ENCODE results near the gene ABCD4. TPM values are rescaled to one million over a fixed set of nuclear protein-coding genes. Genes with fewer than 3 reads are reported as not detected.

ABCD4 gene
- total and polyA plus RNA-seq, 8 donors, result 37.0 to 136 (median 118) TPM

DNA sequence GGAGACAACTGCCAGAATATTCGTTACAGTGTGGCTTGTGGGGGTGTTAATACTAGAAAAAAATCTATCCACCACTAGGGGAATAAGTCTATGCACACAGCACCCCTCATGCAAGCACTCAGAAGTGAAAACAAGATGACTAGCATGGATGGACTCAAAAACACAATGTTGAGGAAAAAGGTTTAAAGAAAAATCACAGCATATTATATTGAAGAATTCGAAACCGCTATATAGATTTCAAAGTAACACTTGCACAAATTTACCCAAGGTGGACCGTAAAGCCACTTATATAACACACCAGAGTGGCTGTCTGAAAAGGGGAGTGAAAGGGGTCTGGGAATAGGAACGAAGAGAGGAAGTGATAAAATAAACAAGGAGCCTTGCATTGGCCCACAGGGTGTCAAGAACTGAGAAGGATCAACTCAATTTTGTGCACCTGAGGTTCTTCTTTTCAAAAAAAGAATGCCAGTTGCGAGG lies 544 bp downstream of the ABCD4 start:
- H3K4me3 ChIP-seq, result peak overlapping the region; percentile 83 to 93
- H3K4me1 ChIP-seq, result peaks cover 8 to 48% of the 10 kb centered on the region in 2 donors
- TF ChIP-seq, protein P1, sequence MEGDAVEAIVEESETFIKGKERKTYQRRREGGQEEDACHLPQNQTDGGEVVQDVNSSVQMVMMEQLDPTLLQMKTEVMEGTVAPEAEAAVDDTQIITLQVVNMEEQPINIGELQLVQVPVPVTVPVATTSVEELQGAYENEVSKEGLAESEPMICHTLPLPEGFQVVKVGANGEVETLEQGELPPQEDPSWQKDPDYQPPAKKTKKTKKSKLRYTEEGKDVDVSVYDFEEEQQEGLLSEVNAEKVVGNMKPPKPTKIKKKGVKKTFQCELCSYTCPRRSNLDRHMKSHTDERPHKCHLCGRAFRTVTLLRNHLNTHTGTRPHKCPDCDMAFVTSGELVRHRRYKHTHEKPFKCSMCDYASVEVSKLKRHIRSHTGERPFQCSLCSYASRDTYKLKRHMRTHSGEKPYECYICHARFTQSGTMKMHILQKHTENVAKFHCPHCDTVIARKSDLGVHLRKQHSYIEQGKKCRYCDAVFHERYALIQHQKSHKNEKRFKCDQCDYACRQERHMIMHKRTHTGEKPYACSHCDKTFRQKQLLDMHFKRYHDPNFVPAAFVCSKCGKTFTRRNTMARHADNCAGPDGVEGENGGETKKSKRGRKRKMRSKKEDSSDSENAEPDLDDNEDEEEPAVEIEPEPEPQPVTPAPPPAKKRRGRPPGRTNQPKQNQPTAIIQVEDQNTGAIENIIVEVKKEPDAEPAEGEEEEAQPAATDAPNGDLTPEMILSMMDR (IDR thresholded peaks at IDR 0.05), result peak in 1 of 2 donors; percentile 35
- H3K27ac ChIP-seq, result peak overlapping the region; percentile 84 to 86
- peak in 2 of 4 donors; percentile 22 to 33 for DNase-seq
- H3K9me3 ChIP-seq, result no peaks in the 10 kb centered on the region
- no peaks in the 10 kb centered on the region for H3K27me3 ChIP-seq
- intact Hi-C loops (cut with DNase I), result no loop called here
- peaks cover 0 to 23% of the 10 kb centered on the region in 2 donors for H3K36me3 ChIP-seq
- peak; percentile 79 for ATAC-seq

DNA sequence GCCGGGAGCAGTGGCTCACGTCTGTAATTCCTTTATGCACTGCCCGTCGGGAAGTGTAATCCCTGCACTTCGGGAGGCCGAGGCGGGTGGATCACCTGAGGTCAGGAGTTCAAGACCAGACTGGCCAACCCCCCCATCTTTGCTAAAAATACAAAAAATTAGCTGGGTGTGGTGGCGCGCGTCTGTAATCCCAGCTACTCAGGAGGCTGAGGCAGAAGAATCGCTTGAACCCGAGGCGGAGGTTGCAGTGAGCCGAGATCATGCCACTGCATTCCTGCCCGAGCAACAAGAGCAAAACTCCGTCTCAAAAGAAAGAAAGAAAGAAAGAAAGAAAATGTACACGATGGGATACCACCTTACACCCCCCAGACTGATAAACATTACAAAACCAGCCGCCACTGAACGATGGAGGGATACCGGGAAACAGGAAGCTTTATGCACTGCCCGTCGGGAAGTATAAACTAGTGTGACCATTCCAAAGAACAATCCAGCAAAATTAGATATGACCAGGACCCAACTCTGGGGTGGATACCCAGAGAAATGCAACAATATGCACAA lies 1.1 kb downstream of the ABCD4 start:
- Histone ChIP-seq H3K27ac (peak overlapping the region; percentile 84 to 86), H3K9me3 (no peaks in the 10 kb centered on the region), H3K36me3 (peaks cover 0 to 27% of the 10 kb centered on the region in 2 donors), H3K27me3 (no peaks in the 10 kb centered on the region), H3K4me1 (peaks cover 8 to 48% of the 10 kb centered on the region in 2 donors), H3K4me3 (peak overlapping the region; percentile 83 to 93)
- TF ChIP-seq, protein P1 (IDR thresholded peaks at IDR 0.05), result no peak
- ATAC-seq, result peak; percentile 3
- no peak for DNase-seq
- intact Hi-C loops (cut with DNase I), result no loop called here

DNA sequence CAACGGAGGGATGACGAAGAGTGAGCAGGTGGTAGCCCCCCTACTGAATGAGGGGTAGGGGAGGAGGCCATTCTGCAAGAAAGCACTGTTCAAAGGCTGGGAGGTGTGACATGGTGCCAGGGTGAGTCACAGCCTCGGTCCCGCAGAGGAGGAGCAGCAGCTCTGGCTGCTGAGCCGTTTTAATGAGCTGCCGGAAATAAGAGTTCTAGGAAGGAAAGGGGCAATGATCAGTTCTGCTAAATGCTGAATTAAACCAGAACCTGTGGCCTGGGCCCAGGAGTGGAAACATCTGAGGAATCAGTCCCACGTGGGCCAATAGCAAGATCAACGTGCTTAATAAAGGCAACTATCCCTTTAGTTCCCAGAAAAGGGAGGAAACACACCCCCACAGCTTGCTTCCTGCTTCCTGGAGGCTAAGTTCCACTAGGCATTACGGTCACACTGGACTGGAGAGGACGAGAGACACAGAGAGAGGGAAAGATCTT lies 3.6 kb downstream of the ABCD4 start:
- Histone ChIP-seq H3K27me3 (no peaks in the 10 kb centered on the region), H3K9me3 (no peaks in the 10 kb centered on the region), H3K4me1 (peaks cover 8 to 48% of the 10 kb centered on the region in 2 donors), H3K36me3 (peaks cover 0 to 49% of the 10 kb centered on the region in 2 donors), H3K4me3 (no peak overlapping the region), H3K27ac (peak overlapping the region in 1 of 2 donors; percentile 65)
- DNase-seq, result peak in 1 of 4 donors; percentile 10
- intact Hi-C loops (cut with DNase I), result no loop called here
- TF ChIP-seq, protein P1 (IDR thresholded peaks at IDR 0.05), result no peak
- no peak for ATAC-seq

DNA sequence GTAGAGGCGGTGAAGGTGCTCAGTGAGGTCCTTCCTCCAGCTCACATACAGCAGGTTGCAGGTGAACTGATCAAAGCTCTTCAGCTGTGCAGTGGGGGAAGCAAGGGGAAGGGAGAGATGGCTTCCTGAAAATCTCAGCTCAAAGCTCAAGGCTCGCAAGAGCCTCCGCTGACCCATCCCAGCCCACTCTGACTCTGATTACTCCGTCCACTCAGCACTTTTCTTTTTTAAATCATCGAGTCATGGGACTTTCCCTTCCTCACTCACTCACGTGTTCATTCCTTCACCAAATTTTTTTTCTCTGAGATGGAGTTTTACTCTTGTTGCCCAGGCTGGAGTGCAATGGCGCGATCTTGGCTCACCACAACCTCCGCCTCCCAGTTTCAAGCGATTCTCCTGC lies 4.7 kb downstream of the ABCD4 start:
- peaks cover 0 to 58% of the 10 kb centered on the region in 2 donors for H3K36me3 ChIP-seq
- no peaks in the 10 kb centered on the region for H3K27me3 ChIP-seq

DNA sequence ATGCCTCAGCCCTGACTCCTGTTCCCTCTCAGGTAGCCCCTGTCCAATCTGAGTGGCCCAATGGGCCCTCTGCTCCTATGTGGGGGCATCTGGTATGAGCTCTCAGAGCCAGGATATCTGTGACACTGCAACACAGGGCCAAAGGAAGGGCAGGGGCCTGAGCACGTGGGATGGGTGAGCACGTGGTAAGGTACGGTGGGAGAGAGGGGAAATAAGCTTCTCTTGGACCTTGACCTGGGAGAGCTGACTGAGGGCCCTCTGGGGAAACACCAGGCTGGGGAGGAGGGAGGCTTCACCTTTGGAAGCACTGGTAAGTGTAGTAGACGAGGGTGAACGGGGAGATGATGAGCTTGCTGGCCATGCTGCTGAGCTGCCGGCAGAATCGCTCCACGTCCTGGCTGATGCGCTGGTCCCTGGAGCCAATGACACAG lies 6.7 kb downstream of the ABCD4 start:
- Histone ChIP-seq H3K27ac (no peak overlapping the region), H3K9me3 (no peaks in the 10 kb centered on the region), H3K27me3 (no peaks in the 10 kb centered on the region), H3K4me3 (no peak overlapping the region), H3K36me3 (peaks cover 0 to 77% of the 10 kb centered on the region in 2 donors), H3K4me1 (peaks cover 0 to 30% of the 10 kb centered on the region in 2 donors)
- DNase-seq, result no peak
- ATAC-seq, result no peak
- intact Hi-C loops (cut with DNase I), result no loop called here
- TF ChIP-seq, protein P1 (IDR thresholded peaks at IDR 0.05), result no peak

More for the DNA sequence above, 4.7 kb downstream of the ABCD4 start:
- no peak overlapping the region for H3K4me3 ChIP-seq
- intact Hi-C loops (cut with DNase I), result no loop called here
- TF ChIP-seq, protein P1 (IDR thresholded peaks at IDR 0.05), result no peak
- no peak overlapping the region for H3K27ac ChIP-seq
- peaks cover 8 to 40% of the 10 kb centered on the region in 2 donors for H3K4me1 ChIP-seq
- DNase-seq (no peak), ATAC-seq (no peak)
- H3K9me3 ChIP-seq, result no peaks in the 10 kb centered on the region

All from left lung (tissue), 10 donors.